Keratinocyte (primary cell): ENCODE results near the gene CYSLTR1.

Experiments used
- CTCF ChIP-seq, 3 experiments: IDR thresholded peaks in 1 of 3; conservative IDR thresholded peaks in 1 of 3; optimal IDR thresholded peaks in 1 of 3; 2 replicates in 2 of 3; 3 replicates in 1 of 3; pipeline versions ENCODE3 to v1.5.1; 2011; ENCODE audit warnings: low read length in 3 of 3, mild to moderate bottlenecking in 3 of 3, moderate library complexity in 2 of 3, control low read depth in 1 of 3, inconsistent platforms in 1 of 3; ENCODE audit not compliant: insufficient read depth in 2 of 3; ENCODE audit errors: extremely low read depth in 1 of 3
- EZH2 ChIP-seq: IDR thresholded peaks from one replicate; pipeline ENCODE4 v1.6.1; 2012; ENCODE audit warnings: inconsistent platforms, mild to moderate bottlenecking, low read length, moderate library complexity

- no peak for TF ChIP-seq CTCF (optimal IDR thresholded peaks at IDR 0.05 in 1 of 3, IDR thresholded peaks at IDR 0.05 in 1 of 3, conservative IDR thresholded peaks at IDR 0.05 in 1 of 3; ENCODE audit: extremely low read depth in 1 of 3, insufficient read depth in 2 of 3, low read length in 3 of 3)
- no peak for TF ChIP-seq EZH2
These were observed 2.7 kb upstream of the CYSLTR1 start for GRCh38 chrX:78330068-78330467.
